Endodermal cell (in vitro differentiated cells): ENCODE measurements around the gene DLG2. TPM values are rescaled to one million over a fixed set of nuclear protein-coding genes. Genes with fewer than 3 reads are reported as not detected.

Experiments used
- DNase-seq: peaks from one replicate; pipeline ENCODE4 v3.0.0-alpha.2; 2017
- H3K27ac ChIP-seq: 2 replicates; pipeline ENCODE4 v1.5.1; 2013; ENCODE audit warnings: mild to moderate bottlenecking, low read depth, low read length, moderate library complexity
- H3K27me3 ChIP-seq: 2 replicates; pipeline ENCODE4 v1.6.1; 2013; ENCODE audit warnings: mild to moderate bottlenecking, low read length, moderate library complexity; ENCODE audit not compliant: insufficient read depth, control insufficient read depth, poor library complexity, severe bottlenecking
- H3K36me3 ChIP-seq: 2 replicates; pipeline ENCODE4 v1.7.0; 2013; ENCODE audit warnings: mild to moderate bottlenecking, low read length, moderate library complexity; ENCODE audit not compliant: control insufficient read depth, insufficient read depth
- H3K4me1 ChIP-seq: one replicate; pipeline ENCODE4 v1.7.0; 2013; ENCODE audit warnings: low read length; ENCODE audit not compliant: control insufficient read depth, insufficient read depth
- H3K4me3 ChIP-seq: 2 replicates; pipeline ENCODE4 v1.5.1; 2013; ENCODE audit warnings: mild to moderate bottlenecking, low read length, moderate library complexity
- H3K9ac ChIP-seq: 2 replicates; pipeline ENCODE4 v1.6.1; 2013; ENCODE audit warnings: mild to moderate bottlenecking, low read length, moderate library complexity; ENCODE audit not compliant: poor library complexity, severe bottlenecking; ENCODE audit errors: extremely low read depth
- H3K9me3 ChIP-seq: 2 replicates; pipeline ENCODE4 v1.6.1; 2013; ENCODE audit warnings: mild to moderate bottlenecking, low read length, moderate library complexity; ENCODE audit not compliant: control insufficient read depth
- H3K27ac Mint-ChIP-seq: 2 replicates; pipeline ENCODE4 v1.8.0; 2020; ENCODE audit warnings: mixed read lengths
- H3K27me3 Mint-ChIP-seq: 2 replicates; pipeline ENCODE4 v1.8.0; 2021; ENCODE audit warnings: mild to moderate bottlenecking, mixed read lengths; ENCODE audit not compliant: insufficient read depth
- H3K36me3 Mint-ChIP-seq: 2 replicates; pipeline ENCODE4 v1.8.0; 2020; ENCODE audit warnings: low read depth, mixed read lengths
- H3K4me1 Mint-ChIP-seq: 2 replicates; pipeline ENCODE4 v1.8.0; 2020; ENCODE audit warnings: mixed read lengths
- H3K4me3 Mint-ChIP-seq: 2 replicates; pipeline ENCODE4 v1.8.0; 2020; ENCODE audit warnings: mild to moderate bottlenecking, moderate library complexity, mixed read lengths
- H3K9me3 Mint-ChIP-seq: 2 replicates; pipeline ENCODE4 v1.8.0; 2020; ENCODE audit warnings: mild to moderate bottlenecking, mixed read lengths
- WGBS, 2 experiments: methylation state at CpG; one replicate each; pipeline versions ENCODE4 v1.1.5 to v1.1.7; 2013; ENCODE audit warnings: missing lambda C conversion rate in 2 of 2, mixed read lengths in 1 of 2; ENCODE audit not compliant: insufficient coverage in 1 of 2, insufficient read length in 1 of 2; 5-methylcytosine and 5-hydroxymethylcytosine counted together
- total RNA-seq, 2 donors: library from RNA; stranded (reverse); fragmentation: NEBNext Ultra II Directional in 1 of 2; extraction: Animal tissue kit (Norgen Biotek cat#: 25700) in 1 of 2; gene quantifications; 2 replicates in 1 of 2; 3 replicates in 1 of 2; pipeline ENCODE4 v1.2.1, GENCODE V29; 2021
- TF ChIP-seq, protein P1 (sequence below): fragments of 200-600 bp; sonication (generic); conservative IDR thresholded peaks from 2 replicates; pipeline ENCODE4 v1.5.0; 2021; ENCODE audit warnings: antibody characterized with exemption, mild to moderate bottlenecking

The DLG2 gene
- total RNA-seq, 2 donors from 2014 or later, result 9.6 to 10.6 TPM

DNA sequence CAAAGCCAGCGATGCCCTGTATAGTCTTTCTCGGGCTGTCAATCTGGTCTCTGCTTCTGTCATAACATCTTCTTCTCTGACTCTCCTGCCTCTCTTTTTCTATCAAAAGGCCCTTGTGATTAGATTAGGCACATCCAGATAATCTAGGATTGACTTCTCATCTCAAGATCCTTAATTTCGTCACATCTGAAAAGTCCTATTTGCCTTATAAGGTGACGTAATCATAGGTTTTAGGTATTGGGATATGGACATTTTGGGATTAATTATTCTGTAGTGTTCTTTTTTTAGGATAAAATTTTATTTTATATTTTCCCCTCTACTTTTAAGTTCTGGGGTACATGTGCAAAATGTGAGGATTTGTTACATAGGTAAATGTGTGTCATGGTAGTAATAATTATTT, 1860.2 kb downstream of the DLG2 start:
- WGBS, 2 experiments, result 88 to 92% methylated on average over 2 to 4 of the region's 4 CpGs
- H3K4me1 Mint-ChIP-seq, result no peaks in the 10 kb centered on the region
- DNase-seq, result no peak
- Histone ChIP-seq H3K4me3 (no peak overlapping the region), H3K27ac (no peak overlapping the region), H3K9me3 (no peaks in the 10 kb centered on the region), H3K27me3 (no peaks in the 10 kb centered on the region), H3K36me3 (no peaks in the 10 kb centered on the region), H3K9ac (no peak overlapping the region), H3K4me1 (no peaks in the 10 kb centered on the region)
- TF ChIP-seq, protein P1, sequence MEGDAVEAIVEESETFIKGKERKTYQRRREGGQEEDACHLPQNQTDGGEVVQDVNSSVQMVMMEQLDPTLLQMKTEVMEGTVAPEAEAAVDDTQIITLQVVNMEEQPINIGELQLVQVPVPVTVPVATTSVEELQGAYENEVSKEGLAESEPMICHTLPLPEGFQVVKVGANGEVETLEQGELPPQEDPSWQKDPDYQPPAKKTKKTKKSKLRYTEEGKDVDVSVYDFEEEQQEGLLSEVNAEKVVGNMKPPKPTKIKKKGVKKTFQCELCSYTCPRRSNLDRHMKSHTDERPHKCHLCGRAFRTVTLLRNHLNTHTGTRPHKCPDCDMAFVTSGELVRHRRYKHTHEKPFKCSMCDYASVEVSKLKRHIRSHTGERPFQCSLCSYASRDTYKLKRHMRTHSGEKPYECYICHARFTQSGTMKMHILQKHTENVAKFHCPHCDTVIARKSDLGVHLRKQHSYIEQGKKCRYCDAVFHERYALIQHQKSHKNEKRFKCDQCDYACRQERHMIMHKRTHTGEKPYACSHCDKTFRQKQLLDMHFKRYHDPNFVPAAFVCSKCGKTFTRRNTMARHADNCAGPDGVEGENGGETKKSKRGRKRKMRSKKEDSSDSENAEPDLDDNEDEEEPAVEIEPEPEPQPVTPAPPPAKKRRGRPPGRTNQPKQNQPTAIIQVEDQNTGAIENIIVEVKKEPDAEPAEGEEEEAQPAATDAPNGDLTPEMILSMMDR, result no peak
- no peak overlapping the region for H3K4me3 Mint-ChIP-seq
- no peaks in the 10 kb centered on the region for H3K9me3 Mint-ChIP-seq
- no peaks in the 10 kb centered on the region for H3K36me3 Mint-ChIP-seq
- H3K27me3 Mint-ChIP-seq, result peaks cover 2% of the 10 kb centered on the region
- no peak overlapping the region for H3K27ac Mint-ChIP-seq

DNA sequence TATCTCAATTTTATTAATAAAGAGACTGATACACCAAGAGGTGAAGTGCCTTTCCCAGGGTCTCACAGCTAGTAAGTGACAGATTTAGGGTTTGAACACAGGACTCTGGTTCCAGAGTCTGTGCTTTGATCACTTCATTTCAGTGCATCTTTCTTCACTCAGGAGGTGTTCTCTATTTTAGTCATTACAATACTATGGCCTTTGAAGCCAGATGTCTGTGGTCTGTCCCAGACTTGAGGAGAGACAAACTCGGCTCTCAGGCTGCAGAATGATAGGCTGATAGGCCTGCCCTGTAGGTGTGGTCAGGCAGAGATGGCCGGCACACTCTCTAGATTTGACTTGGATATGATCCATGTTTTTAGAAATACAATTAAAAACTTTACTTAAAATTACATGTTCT, 1862.5 kb downstream of the DLG2 start:
- WGBS, 2 experiments, result 85% methylated on average over 2 of the region's 2 CpGs; no CpG with 5 or more reads in 1 of the 2 experiments
- TF ChIP-seq, protein P1, result no peak

GRCh38 chr11:83760932-83761331, 1866.2 kb downstream of the DLG2 start:
- peaks cover 5% of the 10 kb centered on the region for H3K4me1 Mint-ChIP-seq
- no peaks in the 10 kb centered on the region for H3K9me3 Mint-ChIP-seq
- H3K27ac Mint-ChIP-seq, result no peak overlapping the region
- DNase-seq, result no peak
- Histone ChIP-seq H3K9ac (no peak overlapping the region), H3K9me3 (no peaks in the 10 kb centered on the region), H3K27ac (no peak overlapping the region), H3K27me3 (no peaks in the 10 kb centered on the region), H3K4me1 (no peaks in the 10 kb centered on the region), H3K4me3 (no peak overlapping the region), H3K36me3 (no peaks in the 10 kb centered on the region)
- no peak overlapping the region for H3K4me3 Mint-ChIP-seq
- TF ChIP-seq, protein P1, result no peak
- no peaks in the 10 kb centered on the region for H3K36me3 Mint-ChIP-seq
- H3K27me3 Mint-ChIP-seq, result peaks cover 2% of the 10 kb centered on the region
- 80 to 83% methylated on average over 1 of the region's 1 CpG for WGBS, 2 experiments

More for the DNA sequence above, 1862.5 kb downstream of the DLG2 start:
- no peak overlapping the region for H3K27ac ChIP-seq
- no peaks in the 10 kb centered on the region for H3K36me3 Mint-ChIP-seq
- no peak overlapping the region for H3K4me3 Mint-ChIP-seq
- H3K27me3 Mint-ChIP-seq, result peaks cover 2% of the 10 kb centered on the region
- H3K27ac Mint-ChIP-seq, result no peak overlapping the region
- no peaks in the 10 kb centered on the region for H3K9me3 ChIP-seq
- no peaks in the 10 kb centered on the region for H3K27me3 ChIP-seq
- no peak for DNase-seq
- no peaks in the 10 kb centered on the region for H3K4me1 ChIP-seq
- H3K9ac ChIP-seq, result no peak overlapping the region
- peaks cover 1% of the 10 kb centered on the region for H3K4me1 Mint-ChIP-seq
- H3K9me3 Mint-ChIP-seq, result no peaks in the 10 kb centered on the region
- no peak overlapping the region for H3K4me3 ChIP-seq
- no peaks in the 10 kb centered on the region for H3K36me3 ChIP-seq
